Keratinocyte (primary cell): Measurements from ENCODE around the gene TOPORS.

Experiments used
- CTCF ChIP-seq, 3 experiments: IDR thresholded peaks in 1 of 3; conservative IDR thresholded peaks in 1 of 3; optimal IDR thresholded peaks in 1 of 3; 2 replicates in 2 of 3; 3 replicates in 1 of 3; pipeline versions ENCODE3 to v1.5.1; 2011; ENCODE audit warnings: low read length in 3 of 3, mild to moderate bottlenecking in 3 of 3, moderate library complexity in 2 of 3, control low read depth in 1 of 3, inconsistent platforms in 1 of 3; ENCODE audit not compliant: insufficient read depth in 2 of 3; ENCODE audit errors: extremely low read depth in 1 of 3
- EZH2 ChIP-seq: IDR thresholded peaks from one replicate; pipeline ENCODE4 v1.6.1; 2012; ENCODE audit warnings: inconsistent platforms, mild to moderate bottlenecking, low read length, moderate library complexity

DNA sequence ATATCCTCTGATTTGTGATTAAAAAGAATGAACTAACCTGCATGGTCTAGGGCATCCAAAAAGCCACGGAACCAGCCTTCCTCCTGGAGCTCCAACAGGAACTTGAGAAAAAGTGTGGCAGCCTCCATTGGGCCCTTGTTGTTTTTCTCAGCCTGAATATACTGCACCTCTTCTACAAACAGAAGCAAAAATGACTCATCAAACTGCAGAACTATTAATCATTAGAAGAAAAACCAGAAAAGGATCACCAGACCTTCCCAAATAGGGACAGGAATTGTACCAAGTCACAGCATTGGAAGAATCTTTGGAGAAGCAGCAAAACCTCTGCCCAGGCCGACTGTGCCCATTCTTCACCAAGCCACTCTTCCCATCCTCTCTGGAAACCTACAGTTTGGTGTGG lies 51.6 kb downstream of the TOPORS start:
- TF ChIP-seq CTCF (optimal IDR thresholded peaks at IDR 0.05 in 1 of 3, IDR thresholded peaks at IDR 0.05 in 1 of 3, conservative IDR thresholded peaks at IDR 0.05 in 1 of 3; ENCODE audit: extremely low read depth in 1 of 3, insufficient read depth in 2 of 3, low read length in 3 of 3) (no peak), EZH2 (no peak)
